Embryonic facial prominence (tissue), 1 donor: ENCODE measurements around the gene DNAJC30.
"Not testable (repeated sequence)": the region's sequence is repeated elsewhere in the genome, so short reads cannot be mapped to it uniquely, and the experiment has no call there.

ENCODE experiments used
- DNase-seq: peaks from one replicate; pipeline ENCODE4 v3.0.0-alpha.2; 2016; ENCODE audit errors: extremely low spot score

The DNAJC30 gene

DNA sequence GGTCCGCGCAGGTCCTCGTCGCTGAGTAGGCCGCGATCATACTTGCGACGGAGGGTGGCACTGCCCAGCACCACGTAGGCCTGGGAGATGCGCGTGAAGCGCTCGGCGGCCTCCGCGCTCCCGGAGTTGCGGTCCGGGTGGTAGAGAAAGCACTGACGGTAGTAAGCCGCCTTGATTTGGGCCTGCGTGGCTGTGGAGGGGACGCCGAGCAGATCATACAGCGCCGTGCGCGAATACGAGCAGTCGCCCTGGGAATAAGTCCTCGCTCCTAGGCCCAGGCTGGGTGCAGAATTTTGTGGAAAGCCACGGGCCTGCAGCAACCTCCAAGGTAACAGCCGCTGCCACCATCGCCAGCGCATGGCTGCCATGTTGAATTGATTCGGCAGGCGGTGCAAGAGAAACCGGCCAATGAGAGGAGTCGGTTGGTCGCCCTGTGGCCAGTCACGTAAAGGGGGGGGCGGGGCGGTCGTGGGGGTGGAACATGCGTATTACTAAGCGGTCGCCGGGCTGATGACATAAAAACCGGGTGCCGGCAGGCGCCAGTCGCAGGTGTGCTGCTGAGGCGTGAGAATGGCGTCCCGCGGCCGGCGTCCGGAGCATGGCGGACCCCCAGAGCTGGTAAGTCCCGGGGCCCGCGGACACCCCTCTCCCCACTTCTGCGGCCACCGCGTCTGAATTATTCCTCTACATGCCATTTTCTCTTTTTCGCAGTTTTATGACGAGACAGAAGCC lies at the start of gene DNAJC30, which contains the start of gene BUD23:
DNAJC30 (minus strand) TSS at position 398 of the 732 bp plus-strand sequence; CDS start at position 368, 30 bp downstream.
BUD23 (plus strand) TSS at position 542 of the 732 bp plus-strand sequence; CDS start at position 571, 29 bp downstream.
- peak; percentile 93 for DNase-seq

DNA sequence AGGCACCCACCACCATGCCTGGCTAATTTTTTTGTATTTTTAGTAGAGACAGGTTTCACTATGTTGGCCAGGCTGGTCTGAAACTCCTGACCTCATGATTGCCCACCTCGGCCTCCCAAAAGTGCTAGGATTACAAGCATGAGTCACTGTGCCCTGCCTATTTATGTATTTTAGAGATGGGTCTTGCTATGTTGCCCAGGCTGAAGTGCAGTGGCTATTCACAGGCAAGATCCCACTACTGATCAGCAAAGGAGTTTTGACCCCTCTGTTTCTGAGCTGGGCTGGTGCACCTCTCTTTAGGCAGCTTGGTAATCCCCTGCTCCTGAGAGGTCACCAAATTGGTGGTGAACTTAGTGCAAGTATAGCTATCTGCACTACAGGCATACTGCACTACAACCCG lies 49.1 kb upstream of the DNAJC30 start:
- DNase-seq = no peak

GRCh38 chr7:73730485-73730884 lies 47.2 kb upstream of the DNAJC30 start:
- no peak for DNase-seq

GRCh38 chr7:73728551-73728950 lies 45.3 kb upstream of the DNAJC30 start:
- no peak for DNase-seq

- no peak for DNase-seq
These were observed 44.7 kb upstream of the DNAJC30 start for GRCh38 chr7:73727952-73728351.

DNA sequence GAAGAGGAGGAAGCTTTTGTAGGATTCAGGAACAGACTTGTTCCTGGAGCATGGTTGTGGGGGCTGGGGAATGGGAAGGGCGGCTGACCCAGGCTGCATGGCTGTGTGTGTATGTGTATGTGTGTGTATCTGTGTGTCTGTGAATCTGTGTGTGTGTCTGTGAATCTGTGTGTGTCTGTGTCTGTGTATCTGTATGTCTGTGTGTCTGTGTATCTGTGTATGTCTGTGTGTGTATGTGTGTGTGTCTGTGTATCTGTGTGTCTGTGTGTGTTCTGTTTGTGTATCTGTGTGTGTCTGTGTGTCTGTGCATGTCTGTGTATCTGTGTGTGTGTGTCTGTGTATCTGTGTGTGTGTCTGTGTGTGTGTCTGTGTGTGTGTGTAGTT lies 42.8 kb upstream of the DNAJC30 start:
- no peak for DNase-seq

DNA sequence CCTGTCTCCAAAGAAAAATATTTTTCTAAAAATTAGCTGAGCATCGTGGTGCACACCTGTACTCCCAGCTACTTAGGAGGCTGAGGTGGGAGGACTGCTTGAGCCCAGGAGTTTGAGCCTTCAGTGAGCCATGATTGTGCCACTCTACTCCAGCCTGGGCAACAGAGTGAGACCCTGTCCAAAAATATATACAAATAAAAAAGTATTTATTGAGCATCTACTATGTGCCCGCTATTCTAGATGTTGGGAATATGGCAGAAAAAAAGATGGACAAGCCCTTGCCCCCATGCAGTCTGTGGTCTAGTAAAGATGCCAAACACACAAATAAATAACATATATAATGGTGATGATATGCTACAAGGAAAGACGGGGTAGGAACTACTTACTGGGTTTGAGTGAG lies 40.6 kb upstream of the DNAJC30 start:
- DNase-seq = no peak

- DNase-seq = no peak
These were observed 39.5 kb upstream of the DNAJC30 start for GRCh38 chr7:73722785-73723184.

GRCh38 chr7:73722182-73722581 lies 38.9 kb upstream of the DNAJC30 start:
- not testable (repeated sequence) for DNase-seq

DNA sequence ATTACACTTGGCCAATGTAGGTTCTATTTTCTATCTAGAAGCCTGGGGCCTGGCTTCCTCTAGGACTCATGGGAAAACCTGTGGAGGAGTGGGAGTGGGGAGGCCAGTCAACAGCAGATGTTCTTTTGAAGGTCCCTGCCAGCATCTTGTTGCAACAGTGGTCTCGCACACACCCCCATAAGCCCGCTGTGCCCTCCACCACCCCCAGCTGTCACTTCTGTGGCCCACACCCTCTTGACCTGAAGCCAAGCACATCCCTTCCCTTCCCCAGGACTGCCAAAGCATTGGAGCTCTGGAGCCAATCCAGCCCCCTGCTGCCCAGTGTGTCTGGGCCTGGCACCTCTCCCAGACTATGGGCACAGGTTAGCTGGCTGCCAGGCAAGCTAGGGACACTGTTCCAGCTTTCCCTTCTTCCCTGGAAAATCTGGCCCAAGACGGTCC lies 38.1 kb upstream of the DNAJC30 start:
- DNase-seq = no peak

GRCh38 chr7:73720443-73720842 lies 37.2 kb upstream of the DNAJC30 start:
- not testable (repeated sequence) for DNase-seq

DNA sequence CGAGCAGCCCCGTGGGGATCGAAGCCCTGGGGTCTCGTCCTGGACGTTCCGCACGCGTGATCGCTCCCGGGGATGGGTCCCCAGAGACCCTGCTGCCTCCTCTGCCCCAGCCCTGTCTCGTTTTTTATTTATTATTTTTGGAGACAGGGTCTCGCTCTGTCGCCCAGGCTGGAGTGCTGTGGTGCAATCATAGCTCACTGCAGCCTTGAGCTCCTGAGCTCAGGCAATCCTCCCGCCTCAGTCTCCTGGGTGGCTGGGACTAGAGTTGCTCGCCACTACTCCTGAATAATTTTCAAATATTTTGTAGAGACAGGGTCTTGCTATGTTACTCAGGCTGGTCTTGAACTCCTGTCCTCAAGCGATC lies 36.5 kb upstream of the DNAJC30 start:
- DNase-seq = no peak

DNA sequence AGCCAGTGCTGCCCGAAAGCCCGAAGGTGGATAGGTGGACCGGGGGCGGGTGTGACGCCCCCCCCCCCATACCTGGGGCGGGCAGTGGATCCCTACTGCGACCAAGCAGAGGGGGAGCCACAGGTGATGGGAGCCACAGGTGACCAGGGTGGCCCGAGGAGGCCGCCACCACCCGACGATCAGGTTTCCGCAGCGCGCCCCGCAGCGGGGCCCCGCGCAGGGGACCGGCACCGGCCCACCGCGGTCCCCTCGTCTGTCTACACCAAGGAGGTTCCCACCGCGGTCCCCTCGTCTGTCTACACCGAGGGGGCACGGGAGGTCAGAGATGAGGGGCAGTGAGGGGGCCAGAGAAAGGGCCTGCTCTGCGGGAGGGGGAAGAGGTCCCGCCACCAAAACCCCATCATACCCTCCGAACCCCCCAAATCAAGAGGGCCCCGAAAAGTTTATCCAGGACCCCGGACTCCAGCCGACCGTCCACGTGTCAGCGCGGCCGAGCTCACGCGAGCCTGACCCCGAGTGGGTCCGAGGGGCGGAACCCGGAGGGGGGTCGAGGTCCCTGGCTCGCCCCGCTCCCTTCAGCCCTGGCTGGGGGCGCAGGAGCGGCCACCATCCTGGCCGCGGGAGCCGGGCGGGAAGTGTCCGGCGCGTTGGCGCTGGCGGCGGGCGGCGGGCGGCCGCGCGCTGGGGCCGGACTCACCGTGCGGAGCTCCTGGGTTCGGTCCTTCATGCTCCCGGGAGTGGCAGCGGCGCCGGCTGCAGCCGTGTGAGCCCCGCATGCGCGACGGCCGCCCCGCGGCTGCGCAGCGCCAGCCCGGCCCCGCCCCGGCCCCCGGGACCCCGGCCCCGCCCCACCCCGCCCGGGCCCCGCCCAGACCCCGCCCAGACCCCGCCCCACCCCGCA lies 35.9 kb upstream of the DNAJC30 start, which contains the start of gene STX1A:
STX1A (minus strand) TSS at position 765 of the 901 bp plus-strand sequence; CDS start at position 727, 38 bp downstream.
- no peak for DNase-seq

GRCh38 chr7:73718438-73718881 lies 35.2 kb upstream of the DNAJC30 start:
- no peak for DNase-seq

DNA sequence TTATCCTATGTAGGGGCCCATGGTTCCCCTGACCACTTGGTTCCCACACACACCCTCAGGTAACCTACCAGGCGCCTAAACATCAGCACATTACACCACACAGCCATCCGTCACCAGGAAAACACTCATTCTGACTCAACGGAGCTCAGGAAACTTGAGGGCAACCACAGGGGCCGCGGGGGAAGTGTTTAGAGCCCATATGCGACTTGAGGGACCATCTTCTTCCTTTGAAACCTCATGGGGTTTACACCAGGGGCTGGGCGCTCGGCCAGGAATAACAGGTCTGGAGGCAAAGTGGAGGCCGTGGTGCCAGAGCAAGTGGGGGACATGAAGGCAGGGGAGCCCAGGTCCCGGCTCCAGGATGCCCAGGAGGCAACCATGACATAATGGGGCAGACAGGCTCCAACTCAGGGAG lies 34.7 kb upstream of the DNAJC30 start:
- no peak for DNase-seq

DNA sequence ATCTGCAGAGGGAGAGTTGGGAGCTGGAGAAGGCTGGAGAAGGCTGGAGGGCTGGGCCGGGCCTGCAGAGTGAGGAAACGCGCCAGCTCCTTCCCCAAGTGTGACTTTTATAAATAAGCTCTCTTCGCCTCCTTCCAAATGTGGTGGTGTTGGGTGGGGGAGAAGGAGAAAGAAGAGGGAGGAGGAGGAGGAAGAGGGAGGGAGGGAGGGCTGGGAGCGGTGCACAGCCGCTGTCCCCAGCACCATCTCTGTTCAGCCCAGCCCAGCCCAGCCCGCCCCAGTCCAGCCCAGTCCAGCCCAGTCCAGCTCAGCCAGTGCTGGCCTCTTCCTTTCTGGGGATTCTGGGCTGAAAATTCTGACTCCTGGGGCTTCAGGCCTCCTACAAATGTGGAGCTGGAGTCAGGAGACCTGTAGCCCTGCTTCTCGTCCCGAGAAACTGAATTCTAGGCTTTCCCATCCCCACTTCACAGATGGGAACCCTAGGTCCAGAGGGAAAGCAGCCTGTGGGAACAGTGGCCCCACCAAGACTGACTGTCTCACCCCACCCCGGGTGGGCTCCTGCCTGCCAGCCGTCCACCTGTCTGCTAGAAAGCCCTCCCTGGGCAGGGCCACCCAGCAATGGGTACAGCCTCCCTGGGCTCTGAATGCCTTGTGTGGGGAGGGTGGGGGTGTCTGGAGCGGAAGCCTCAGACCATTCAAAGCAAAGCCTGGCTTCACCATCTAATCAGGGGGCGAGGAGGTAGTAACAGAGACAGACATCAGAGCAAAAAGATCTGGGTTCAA lies 34.0 kb upstream of the DNAJC30 start:
- no peak for DNase-seq

- DNase-seq = no peak
These were observed 33.2 kb upstream of the DNAJC30 start for GRCh38 chr7:73716318-73716890.

DNA sequence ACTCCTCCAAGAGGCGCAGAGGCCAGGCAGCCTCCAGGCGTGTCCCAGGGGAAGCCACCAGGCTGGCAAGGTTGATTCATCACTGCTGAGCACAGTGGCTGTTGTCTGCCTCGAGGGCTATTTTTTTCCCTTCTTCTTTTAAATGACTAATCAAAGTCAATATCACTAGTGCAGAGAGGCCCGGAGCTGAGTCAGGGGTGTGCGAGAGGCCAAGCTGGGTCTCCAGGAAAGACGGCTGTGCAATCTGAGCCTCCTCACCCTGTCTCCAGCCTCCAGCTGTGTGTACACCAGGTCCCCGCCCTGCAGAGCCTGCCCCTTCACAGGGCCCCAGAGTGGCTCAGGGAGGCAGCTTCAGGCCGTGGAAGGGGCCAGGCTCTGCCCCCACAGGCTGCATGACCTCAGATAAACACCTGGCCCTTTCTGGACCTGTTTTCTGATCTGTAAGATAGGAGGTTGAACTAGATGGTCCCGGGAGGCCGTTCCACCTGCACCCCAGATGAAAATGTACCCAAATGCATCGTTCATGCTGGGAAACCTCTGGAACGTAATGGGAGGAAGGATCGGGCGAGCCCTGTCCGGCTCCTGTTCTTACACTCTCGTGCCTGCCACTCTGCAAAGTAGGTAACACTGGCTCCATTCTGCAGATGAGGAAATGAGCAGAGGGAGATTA lies 32.5 kb upstream of the DNAJC30 start:
- DNase-seq = no peak

DNA sequence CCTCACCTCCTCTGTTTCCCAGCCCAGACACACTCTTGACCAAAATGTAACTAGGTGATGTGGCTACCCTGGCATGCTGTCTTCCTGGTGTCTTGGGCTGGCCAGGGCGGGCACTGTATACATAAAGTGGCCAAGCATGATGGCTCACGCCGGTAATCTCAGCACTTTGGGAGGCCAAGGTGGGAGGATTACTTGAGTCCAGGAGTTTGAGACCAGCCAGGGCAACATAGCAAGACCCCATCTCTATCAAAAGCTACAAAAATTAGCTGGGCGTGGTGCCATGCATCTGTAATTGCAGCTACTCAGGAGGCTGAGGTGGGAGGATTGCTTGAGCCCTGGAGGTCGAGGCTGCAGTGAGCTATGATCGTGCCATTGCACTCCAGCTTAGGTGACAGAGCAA lies 30.1 kb upstream of the DNAJC30 start:
- not testable (repeated sequence) for DNase-seq

DNA sequence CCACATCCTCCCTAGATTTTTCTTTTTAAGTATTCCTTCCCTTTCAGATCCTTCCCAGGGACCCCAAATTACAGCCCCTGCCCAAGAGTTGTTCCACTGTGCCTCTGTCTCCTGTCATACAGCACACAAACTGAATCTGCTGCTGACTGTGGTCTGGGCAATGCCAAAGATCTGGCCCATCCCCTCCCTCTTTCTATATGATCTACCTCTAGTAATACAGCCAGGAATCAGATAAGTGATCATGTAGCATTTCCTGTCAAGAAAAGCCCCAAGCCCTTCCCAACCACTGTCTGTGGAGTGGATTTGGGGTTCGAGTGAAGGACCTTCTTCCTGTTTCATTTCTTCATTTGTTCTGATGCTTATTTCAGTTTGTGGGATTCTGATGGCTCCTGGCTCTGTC lies 29.5 kb upstream of the DNAJC30 start:
- no peak for DNase-seq
